ENCODE data around the gene ADM5.

Gene ADM5

GRCh38 chr19:49689133-49690078 is at the start of gene ADM5:
Gene ADM5 (plus strand): TSS chr19:49689594. CDS start chr19:49689838, 244 bp downstream.
- no peak for DNase-seq (ENCODE audit: low read depth)
- H3K4me3 ChIP-seq (ENCODE audit: low read depth, low read length): peak within 1 kb of the TSS; percentile 55

- DNase-seq (ENCODE audit: low read depth): peak; percentile 99
- peak within 1 kb of the TSS; percentile 99 for H3K4me3 ChIP-seq (ENCODE audit: low read depth, low read length)
These were observed 49.1 kb upstream of the ADM5 start, which contains the start of gene RRAS for GRCh38 chr19:49640113-49640898. Gene RRAS (minus strand): TSS chr19:49640143. CDS start chr19:49640098, 45 bp downstream.

- H3K4me3 ChIP-seq (ENCODE audit: low read depth, low read length): peak within 1 kb of the TSS; percentile 99
- peak; percentile 98 for DNase-seq (ENCODE audit: low read depth)
These were observed 47.5 kb upstream of the ADM5 start, which contains the start of gene SCAF1 for GRCh38 chr19:49641688-49642491. Gene SCAF1 (plus strand): TSS chr19:49642209. CDS start chr19:49645027, 2,818 bp downstream.

- H3K4me3 ChIP-seq (ENCODE audit: low read depth, low read length): peak overlapping the region; percentile 99
- DNase-seq (ENCODE audit: low read depth): no peak
These were observed 46.8 kb upstream of the ADM5 start for GRCh38 chr19:49642492-49643035.

GRCh38 chr19:49643466-49643865 is 45.9 kb upstream of the ADM5 start:
- peak overlapping the region; percentile 99 for H3K4me3 ChIP-seq (ENCODE audit: low read depth, low read length)
- DNase-seq (ENCODE audit: low read depth): no peak

GRCh38 chr19:49645592-49645991 is 43.8 kb upstream of the ADM5 start:
- no peak overlapping the region for H3K4me3 ChIP-seq (ENCODE audit: low read depth, low read length)
- DNase-seq (ENCODE audit: low read depth): no peak

GRCh38 chr19:49645995-49646394 is 43.4 kb upstream of the ADM5 start:
- no peak overlapping the region for H3K4me3 ChIP-seq (ENCODE audit: low read depth, low read length)
- DNase-seq (ENCODE audit: low read depth): no peak

GRCh38 chr19:49646586-49646985 is 42.8 kb upstream of the ADM5 start:
- no peak for DNase-seq (ENCODE audit: low read depth)
- H3K4me3 ChIP-seq (ENCODE audit: low read depth, low read length): no peak overlapping the region

GRCh38 chr19:49651029-49651819 is 38.2 kb upstream of the ADM5 start:
- DNase-seq (ENCODE audit: low read depth): no peak
- no peak overlapping the region for H3K4me3 ChIP-seq (ENCODE audit: low read depth, low read length)

GRCh38 chr19:49651820-49652550 is 37.4 kb upstream of the ADM5 start:
- DNase-seq (ENCODE audit: low read depth): no peak
- H3K4me3 ChIP-seq (ENCODE audit: low read depth, low read length): no peak overlapping the region

GRCh38 chr19:49652551-49653465 is 36.6 kb upstream of the ADM5 start:
- no peak overlapping the region for H3K4me3 ChIP-seq (ENCODE audit: low read depth, low read length)

GRCh38 chr19:49653466-49653806 is 36.0 kb upstream of the ADM5 start:
- no peak overlapping the region for H3K4me3 ChIP-seq (ENCODE audit: low read depth, low read length)

More at GRCh38 chr19:49652551-49653465, 36.6 kb upstream of the ADM5 start:
- DNase-seq (ENCODE audit: low read depth): no peak

GRCh38 chr19:49654581-49654980 is 34.8 kb upstream of the ADM5 start:
- H3K4me3 ChIP-seq (ENCODE audit: low read depth, low read length): no peak overlapping the region
- no peak for DNase-seq (ENCODE audit: low read depth)

More at GRCh38 chr19:49653466-49653806, 36.0 kb upstream of the ADM5 start:
- no peak for DNase-seq (ENCODE audit: low read depth)

GRCh38 chr19:49655570-49656455 is 33.6 kb upstream of the ADM5 start:
- no peak overlapping the region for H3K4me3 ChIP-seq (ENCODE audit: low read depth, low read length)
- no peak for DNase-seq (ENCODE audit: low read depth)

- DNase-seq (ENCODE audit: low read depth): no peak
These were observed 32.8 kb upstream of the ADM5 start for GRCh38 chr19:49656456-49657109.

More at GRCh38 chr19:49656456-49657109, 32.8 kb upstream of the ADM5 start:
- no peak overlapping the region for H3K4me3 ChIP-seq (ENCODE audit: low read depth, low read length)

All from skeletal muscle cell (primary cell).